Umbilical cord (tissue), 2 donors: ENCODE data around the gene CYRIA. TPM values are rescaled to one million over a fixed set of nuclear protein-coding genes. Genes with fewer than 3 reads are reported as not detected.

Source experiments
- DNase-seq: peaks from one replicate; pipeline ENCODE4 v3.0.0-alpha.2; 2015; ENCODE audit warnings: low spot score
- total RNA-seq: library from RNA; depleted of rRNA; stranded (reverse); fragments of >200 nt; gene quantifications from one replicate; pipeline ENCODE4 v1.2.3, GENCODE V29; 2014; ENCODE audit warnings: low replicate concordance; ENCODE audit not compliant: insufficient read depth

CYRIA gene
- total RNA-seq, 1 donor from 2014 or later, result 7.2 TPM

GRCh38 chr2:16669388-16669787, 3.8 kb upstream of the CYRIA start:
- no peak for DNase-seq

DNA sequence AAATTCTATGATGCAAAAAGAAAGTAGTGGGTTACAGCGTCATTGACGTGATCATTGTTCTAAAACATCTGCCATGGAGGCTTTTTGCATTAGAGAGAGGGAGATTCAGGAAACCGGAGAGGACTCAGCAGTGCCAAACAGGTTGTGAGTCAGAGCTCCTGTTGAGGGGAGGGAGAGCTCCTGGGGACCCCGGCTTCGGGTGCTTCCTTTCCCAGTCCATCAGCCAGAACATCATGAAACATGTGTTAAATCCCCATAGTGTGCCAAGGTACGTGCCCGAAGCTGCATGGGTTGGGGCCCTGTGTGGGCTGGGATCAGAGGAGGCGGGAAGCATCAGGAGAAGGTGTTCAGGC, 791 bp upstream of the CYRIA start:
- no peak for DNase-seq

- no peak for DNase-seq
Observed at GRCh38 chr2:16664809-16665747, 556 bp downstream of the CYRIA start.

DNA sequence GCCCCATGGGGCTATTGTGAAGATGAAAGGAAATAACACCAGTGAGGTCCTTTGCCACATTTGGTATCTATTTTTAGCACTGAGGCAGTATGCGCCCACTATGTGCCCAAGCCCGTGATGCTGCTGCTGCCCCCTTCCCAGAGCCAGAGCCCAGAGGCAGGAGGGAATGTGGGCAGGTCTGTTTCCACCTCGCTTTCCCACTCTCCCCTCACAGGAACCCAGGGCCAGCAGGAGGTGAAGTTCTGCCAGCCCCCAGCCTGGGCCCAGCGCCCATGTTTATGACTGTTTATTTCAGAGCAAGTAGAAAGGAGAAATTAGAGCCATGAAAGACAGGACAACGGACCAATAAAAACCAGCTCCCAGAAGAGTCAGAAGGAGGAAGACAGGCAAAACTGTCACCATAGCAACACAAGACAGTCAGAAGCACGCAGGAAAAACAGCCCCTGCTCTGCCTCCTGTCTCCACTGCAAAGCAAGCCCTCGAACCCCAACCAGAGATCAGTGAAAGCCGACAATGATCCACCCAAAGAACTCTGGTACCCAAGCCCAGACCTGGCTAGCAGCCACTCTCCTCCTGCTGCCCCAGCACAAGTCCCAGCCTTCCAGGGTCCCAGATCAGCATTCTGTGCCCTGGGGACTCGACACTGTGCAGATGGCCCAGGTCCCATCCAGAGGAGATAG, 1.4 kb downstream of the CYRIA start:
- DNase-seq, result peak; percentile 83

GRCh38 chr2:16663121-16663905, 2.3 kb downstream of the CYRIA start:
- DNase-seq, result no peak

GRCh38 chr2:16661936-16662839, 3.4 kb downstream of the CYRIA start:
- no peak for DNase-seq

GRCh38 chr2:16661526-16661925, 4.1 kb downstream of the CYRIA start:
- DNase-seq, result no peak

GRCh38 chr2:16660556-16660955, 5.1 kb downstream of the CYRIA start:
- no peak for DNase-seq

- no peak for DNase-seq
Observed at GRCh38 chr2:16660114-16660513, 5.5 kb downstream of the CYRIA start.

- no peak for DNase-seq
Observed at GRCh38 chr2:16658076-16658739, 7.4 kb downstream of the CYRIA start.

- no peak for DNase-seq
Observed at GRCh38 chr2:16657671-16658070, 8.0 kb downstream of the CYRIA start.

DNA sequence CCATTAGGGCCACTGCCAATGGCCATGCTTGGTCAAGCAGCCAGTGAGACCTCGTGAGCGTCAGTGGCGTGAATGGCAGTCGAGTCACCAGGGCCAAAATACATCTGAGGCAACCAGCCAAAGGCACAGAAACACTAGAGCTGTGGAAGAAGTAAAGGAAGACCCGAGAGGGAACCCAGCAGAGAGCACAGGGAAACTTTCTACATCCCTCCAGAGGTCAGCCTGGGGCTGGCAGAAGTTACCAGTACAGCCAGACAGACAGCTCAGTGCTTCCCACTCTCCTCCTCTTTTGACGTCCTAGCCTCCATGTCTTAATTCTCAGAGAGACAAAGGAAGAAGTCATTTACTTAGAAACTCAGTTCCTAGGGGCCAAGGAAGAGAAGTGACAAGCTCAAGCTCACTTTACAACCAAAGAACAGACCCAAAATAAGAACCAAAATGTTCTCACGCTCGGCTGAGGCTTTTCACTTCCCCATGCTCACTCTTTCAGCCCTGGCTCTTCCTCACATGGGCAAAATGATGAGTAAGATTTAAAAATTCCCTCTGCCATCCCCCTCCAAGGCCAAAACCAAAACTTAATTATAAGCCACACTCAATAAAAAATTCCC, 8.7 kb downstream of the CYRIA start:
- DNase-seq, result no peak

GRCh38 chr2:16655905-16656642, 9.6 kb downstream of the CYRIA start:
- no peak for DNase-seq

GRCh38 chr2:16655445-16655837, 10.2 kb downstream of the CYRIA start:
- no peak for DNase-seq

- DNase-seq, result no peak
Observed at GRCh38 chr2:16654833-16655444, 10.7 kb downstream of the CYRIA start.

GRCh38 chr2:16653799-16654198, 11.8 kb downstream of the CYRIA start:
- DNase-seq, result no peak

DNA sequence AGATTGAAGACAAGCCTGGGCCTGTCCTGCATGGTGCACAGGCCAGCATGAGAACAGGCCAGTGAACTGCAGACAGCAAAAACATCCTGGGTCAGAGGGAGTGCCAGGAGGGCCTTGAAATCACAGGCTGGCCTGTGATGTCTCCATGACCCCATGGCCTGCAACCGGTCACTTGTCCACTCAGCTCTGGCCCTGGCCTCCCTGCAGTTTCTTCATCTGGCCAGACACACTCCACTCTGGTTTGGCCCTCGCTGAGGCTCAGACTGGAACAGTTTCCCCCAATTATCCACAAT, 12.6 kb downstream of the CYRIA start:
- no peak for DNase-seq

DNA sequence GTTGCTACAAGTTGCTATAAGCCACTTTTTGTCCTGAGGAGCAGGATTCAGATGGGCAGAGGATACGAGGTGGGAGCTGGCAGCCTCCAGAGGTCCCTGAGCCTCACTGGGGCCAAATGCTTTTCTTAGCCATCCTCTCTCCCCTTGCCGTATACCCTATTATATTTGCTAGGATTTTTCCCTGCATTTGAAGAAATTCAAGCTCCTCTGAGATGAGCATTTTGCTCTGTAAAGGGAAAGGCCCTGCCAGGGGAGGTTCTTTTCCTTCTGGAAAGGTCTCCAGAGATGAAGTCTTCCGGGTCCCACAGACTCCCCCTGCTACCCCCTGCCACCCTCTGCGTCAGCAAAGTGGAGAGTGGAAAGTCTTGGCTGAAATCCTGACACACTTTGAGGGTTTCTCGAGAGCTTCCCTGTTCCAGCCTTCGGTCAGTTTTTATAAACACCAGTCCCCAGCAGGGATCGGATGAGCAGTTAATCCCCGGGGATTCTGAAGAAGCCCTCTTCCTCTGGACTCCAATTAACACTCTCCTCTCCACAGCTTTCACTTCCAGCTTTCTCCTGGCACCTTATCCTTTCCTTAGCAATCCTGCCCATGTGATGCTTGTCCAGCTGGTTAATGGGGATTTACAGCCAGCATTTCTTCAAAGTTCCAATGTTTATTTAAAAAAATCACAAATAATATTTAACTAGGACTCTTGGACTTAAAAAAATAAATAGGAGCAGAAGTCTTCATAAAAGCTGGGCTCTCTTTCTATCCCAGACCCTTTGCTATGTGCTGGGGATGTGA, 13.1 kb downstream of the CYRIA start:
- DNase-seq, result peak; percentile 77
